ENCODE data around the gene GAS1. TPM values are rescaled to one million over a fixed set of nuclear protein-coding genes. Genes with fewer than 3 reads are reported as not detected.

GAS1 gene
- total and polyA plus RNA-seq, 10 of the 15 experiments (the other 5 are each of a cell fraction or from before 2014, with no cell fraction given): not detected

DNA sequence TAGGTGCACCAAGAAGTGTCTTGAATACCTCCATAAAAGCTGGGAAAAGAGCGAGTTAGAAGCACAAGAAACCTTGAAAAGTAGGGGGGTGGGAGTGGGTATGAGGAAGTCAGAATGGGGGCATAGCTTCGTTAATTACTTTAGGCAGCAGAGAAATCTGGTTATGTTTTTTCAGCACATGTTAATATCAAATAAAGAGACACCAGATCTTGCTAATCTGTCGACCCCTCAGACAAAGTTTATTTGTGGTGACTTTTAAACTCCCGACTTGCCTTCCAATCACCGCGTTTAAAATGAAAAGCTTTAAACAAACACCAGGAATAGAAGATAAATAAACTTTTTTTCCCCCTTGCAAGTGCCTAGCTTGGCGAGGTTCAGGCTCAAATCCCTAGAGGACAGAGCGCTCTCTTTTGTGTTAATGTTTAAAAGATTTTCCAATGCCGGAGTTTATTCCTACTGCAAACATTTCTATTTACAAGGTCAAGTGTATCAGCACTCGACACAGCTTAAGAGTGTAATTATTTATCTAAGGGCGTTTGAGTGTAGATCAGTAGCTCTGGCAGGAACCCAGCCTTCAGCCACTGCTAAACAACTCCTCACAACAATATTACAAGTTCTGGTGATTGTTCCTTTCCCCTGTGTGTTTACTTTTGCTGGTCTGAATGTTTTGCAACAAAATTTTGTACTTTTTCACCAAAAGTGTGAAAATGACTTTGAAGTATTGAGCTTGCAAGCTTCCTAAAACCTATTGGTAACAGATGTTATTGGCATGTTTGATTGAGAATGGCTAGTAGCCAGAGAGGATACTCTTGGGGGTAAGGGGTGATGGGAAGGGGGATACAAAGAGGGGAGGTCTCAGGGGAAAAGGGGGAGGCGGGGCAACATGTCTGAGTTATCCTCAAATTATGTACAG is 3.8 kb downstream of the GAS1 start:
- DNase-seq (ENCODE audit: low read depth, low spot score) (no peak), ATAC-seq (no peak), FAIRE-seq (no peak)
- ChIA-PET CTCF (no interaction called here), POLR2A (no interaction called here), SMC1A (ENCODE audit: uncharacterized antibody, unreplicated experiment) (no interaction called here), RAD21 (ENCODE audit: unreplicated experiment) (no interaction called here)
- no peaks in the 10 kb centered on the region for H3K79me2 ChIP-seq (ENCODE audit: control insufficient read depth, insufficient read depth, low read length)
- H3K9me3 ChIP-seq (replicated peaks; ENCODE audit: control insufficient read depth, insufficient read depth, low read length): no peaks in the 10 kb centered on the region
- H4K20me1 ChIP-seq (ENCODE audit: control insufficient read depth, insufficient read depth): no peaks in the 10 kb centered on the region
- no peak overlapping the region for H3K9ac ChIP-seq (ENCODE audit: control insufficient read depth, insufficient read depth, low read length)
- H3K27me3 ChIP-seq (replicated peaks in 1 of 2; ENCODE audit: control insufficient read depth in 2 of 2, insufficient read depth in 2 of 2, low read length in 1 of 2): peaks cover 6 to 12% of the 10 kb centered on the region in 2 experiments
- no peaks in the 10 kb centered on the region for H3K4me1 ChIP-seq (ENCODE audit: control insufficient read depth, insufficient read depth, low read length)
- intact Hi-C loops (cut with micrococcal nuclease; ENCODE audit: unreplicated experiment) (loop anchor here (10.0 kb wide), 2 partner anchors 381 to 509 kb away; no protein-coding TSS in a partner anchor), in situ Hi-C loops (cut with MboI) (no loop called here)
- no peak overlapping the region for H3K4me2 ChIP-seq (ENCODE audit: control insufficient read depth, insufficient read depth)
- no TSS peak for BruUV-seq (replicated peaks)
- H3K36me3 ChIP-seq (ENCODE audit: control insufficient read depth in 2 of 2, insufficient read depth in 2 of 2, low read length in 1 of 2): no peaks in the 10 kb centered on the region
- H3K27ac ChIP-seq (ENCODE audit: control insufficient read depth, insufficient read depth): no peak overlapping the region
- 27% methylated on average over 12 of the region's 12 CpGs for WGBS (ENCODE audit: insufficient coverage, insufficient replicate concordance, low lambda C conversion rate, missing lambda C conversion rate)
- H3K4me3 ChIP-seq: no peak overlapping the region
- no peak overlapping the region for H2AFZ ChIP-seq (ENCODE audit: control insufficient read depth, low read depth, low read length)
- no peak for TF ChIP-seq IKZF1 (conservative IDR thresholded peaks at IDR 0.05)
- TF ChIP-seq PAX5 (IDR thresholded peaks at IDR 0.05; ENCODE audit: borderline replicate concordance, low read depth, low read length): no peak
- no peak for TF ChIP-seq ATF7 (IDR thresholded peaks at IDR 0.05; ENCODE audit: low read depth)
- no peak for TF ChIP-seq SPI1 (IDR thresholded peaks at IDR 0.05; ENCODE audit: borderline replicate concordance, insufficient read depth, low read depth, low read length)
- TF ChIP-seq, protein P1, sequence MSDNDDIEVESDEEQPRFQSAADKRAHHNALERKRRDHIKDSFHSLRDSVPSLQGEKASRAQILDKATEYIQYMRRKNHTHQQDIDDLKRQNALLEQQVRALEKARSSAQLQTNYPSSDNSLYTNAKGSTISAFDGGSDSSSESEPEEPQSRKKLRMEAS (IDR thresholded peaks at IDR 0.05; ENCODE audit: low read depth, low read length): no peak
- TF ChIP-seq MYB (IDR thresholded peaks at IDR 0.05; ENCODE audit: borderline replicate concordance, low read depth, low read length): no peak
- no peak for TF ChIP-seq HDAC2 (IDR thresholded peaks at IDR 0.05)
- TF ChIP-seq, protein P2, sequence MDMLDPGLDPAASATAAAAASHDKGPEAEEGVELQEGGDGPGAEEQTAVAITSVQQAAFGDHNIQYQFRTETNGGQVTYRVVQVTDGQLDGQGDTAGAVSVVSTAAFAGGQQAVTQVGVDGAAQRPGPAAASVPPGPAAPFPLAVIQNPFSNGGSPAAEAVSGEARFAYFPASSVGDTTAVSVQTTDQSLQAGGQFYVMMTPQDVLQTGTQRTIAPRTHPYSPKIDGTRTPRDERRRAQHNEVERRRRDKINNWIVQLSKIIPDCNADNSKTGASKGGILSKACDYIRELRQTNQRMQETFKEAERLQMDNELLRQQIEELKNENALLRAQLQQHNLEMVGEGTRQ (IDR thresholded peaks at IDR 0.05; ENCODE audit: borderline replicate concordance, low read depth, low read length): no peak
- TF ChIP-seq ZNF217 (IDR thresholded peaks at IDR 0.05): no peak
